ENCODE measurements around the gene PAX3. TPM values are rescaled to one million over a fixed set of nuclear protein-coding genes. Genes with fewer than 3 reads are reported as not detected.

Gene PAX3
- total RNA-seq, 2 donors from 2014 or later: not detected

- Histone ChIP-seq H3K4me1 (no peaks in the 10 kb centered on the region), H3K9me3 (no peaks in the 10 kb centered on the region), H3K4me3 (no peak overlapping the region), H3K27me3 (peaks cover 0 to 6% of the 10 kb centered on the region in 2 donors), H3K36me3 (replicated peaks in 1 of 2; ENCODE audit: insufficient read depth in 1 of 2, low read depth in 2 of 2) (no peaks in the 10 kb centered on the region), H3K27ac (no peak overlapping the region)
- DNase-seq (no peak), ATAC-seq (no peak)
- 48 to 56% methylated on average over 5 of the region's 5 CpGs for WGBS, 2 donors
- no peak for TF ChIP-seq POLR2A (IDR thresholded peaks at IDR 0.05)
- TF ChIP-seq CTCF (IDR thresholded peaks at IDR 0.05): no peak
- intact Hi-C loops (cut with DNase I): no loop called here
Observed at GRCh38 chr2:222271854-222272253, 26.9 kb downstream of the PAX3 start.

- peaks cover 0 to 6% of the 10 kb centered on the region in 2 donors for H3K27me3 ChIP-seq
Observed at GRCh38 chr2:222270396-222270795, 28.4 kb downstream of the PAX3 start.

DNA sequence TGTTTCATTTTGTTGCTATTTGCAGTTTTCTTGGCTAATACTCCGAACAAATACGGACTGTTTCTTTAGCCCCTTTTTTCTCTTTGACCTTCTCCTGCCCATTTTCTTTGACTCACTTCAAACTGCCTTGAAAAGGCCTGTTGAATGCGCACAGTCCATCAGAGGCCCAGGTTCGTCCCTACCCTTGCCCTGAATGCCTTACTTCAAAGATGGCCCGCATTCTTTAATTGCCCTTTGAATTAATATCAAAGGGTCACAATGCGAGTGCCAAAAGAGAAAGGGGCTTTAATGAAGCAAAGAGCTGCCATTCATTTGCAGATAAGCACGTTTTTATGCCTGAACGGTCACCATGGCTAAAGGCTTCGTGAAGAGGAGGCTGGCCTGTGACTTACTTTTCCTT, 29.7 kb downstream of the PAX3 start:
- TF ChIP-seq CTCF (IDR thresholded peaks at IDR 0.05) (no peak), POLR2A (IDR thresholded peaks at IDR 0.05) (no peak)
- intact Hi-C loops (cut with DNase I): no loop called here
- no peak overlapping the region for H3K4me3 ChIP-seq
- H3K9me3 ChIP-seq: no peaks in the 10 kb centered on the region
- ATAC-seq: no peak
- H3K36me3 ChIP-seq (replicated peaks in 1 of 2; ENCODE audit: insufficient read depth in 1 of 2, low read depth in 2 of 2): no peaks in the 10 kb centered on the region
- DNase-seq: no peak
- H3K27ac ChIP-seq: no peak overlapping the region
- no peaks in the 10 kb centered on the region for H3K4me1 ChIP-seq
- H3K27me3 ChIP-seq: peaks cover 0 to 6% of the 10 kb centered on the region in 2 donors
- WGBS, 2 donors: 15 to 26% methylated on average over 9 of the region's 9 CpGs

More at GRCh38 chr2:222270396-222270795, 28.4 kb downstream of the PAX3 start:
- DNase-seq (no peak), ATAC-seq (no peak)
- no peak overlapping the region for H3K4me3 ChIP-seq
- 56 to 80% methylated on average over 3 of the region's 3 CpGs for WGBS, 2 donors
- TF ChIP-seq POLR2A (IDR thresholded peaks at IDR 0.05) (no peak), CTCF (IDR thresholded peaks at IDR 0.05) (no peak)
- no peaks in the 10 kb centered on the region for H3K36me3 ChIP-seq (replicated peaks in 1 of 2; ENCODE audit: insufficient read depth in 1 of 2, low read depth in 2 of 2)
- no peaks in the 10 kb centered on the region for H3K9me3 ChIP-seq
- no peaks in the 10 kb centered on the region for H3K4me1 ChIP-seq
- H3K27ac ChIP-seq: no peak overlapping the region
- intact Hi-C loops (cut with DNase I): no loop called here

GRCh38 chr2:222268311-222268990, 30.3 kb downstream of the PAX3 start:
- ATAC-seq (no peak), DNase-seq (no peak)
- 23 to 26% methylated on average over 16 of the region's 16 CpGs for WGBS, 2 donors
- H3K4me3 ChIP-seq: no peak overlapping the region
- peaks cover 0 to 6% of the 10 kb centered on the region in 2 donors for H3K27me3 ChIP-seq
- no peaks in the 10 kb centered on the region for H3K4me1 ChIP-seq
- H3K27ac ChIP-seq: no peak overlapping the region
- TF ChIP-seq POLR2A (IDR thresholded peaks at IDR 0.05): no peak
- no peak for TF ChIP-seq CTCF (IDR thresholded peaks at IDR 0.05)
- H3K36me3 ChIP-seq (replicated peaks in 1 of 2; ENCODE audit: insufficient read depth in 1 of 2, low read depth in 2 of 2): no peaks in the 10 kb centered on the region
- intact Hi-C loops (cut with DNase I): no loop called here
- H3K9me3 ChIP-seq: no peaks in the 10 kb centered on the region

DNA sequence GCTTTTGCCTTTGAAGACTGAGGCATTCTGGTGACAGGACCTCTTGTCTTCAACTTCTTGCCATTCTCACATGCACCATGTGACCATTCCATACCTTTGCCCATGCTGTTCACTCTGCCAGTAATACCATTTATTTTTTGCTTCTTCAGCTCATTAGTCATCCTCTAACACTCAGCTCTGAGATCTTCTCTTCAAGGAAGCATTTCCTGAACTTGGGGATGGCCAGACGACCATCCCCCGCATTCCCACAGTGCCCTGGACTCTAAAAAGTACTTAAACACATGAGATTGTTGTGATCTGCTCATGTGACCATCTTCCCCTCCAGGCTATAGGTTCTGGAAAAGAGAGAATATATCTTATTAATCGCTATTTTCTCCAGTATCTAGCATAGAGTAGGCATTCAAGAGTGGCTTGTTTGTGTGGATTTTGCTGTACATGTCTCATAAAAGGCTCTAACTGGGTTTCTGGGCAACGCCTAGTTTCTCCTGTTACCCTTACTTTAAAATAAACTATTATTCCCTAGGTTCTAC, 33.9 kb downstream of the PAX3 start:
- Histone ChIP-seq H3K9me3 (no peaks in the 10 kb centered on the region), H3K27ac (no peak overlapping the region), H3K4me1 (no peaks in the 10 kb centered on the region), H3K27me3 (peaks cover 0 to 6% of the 10 kb centered on the region in 2 donors), H3K36me3 (replicated peaks in 1 of 2; ENCODE audit: insufficient read depth in 1 of 2, low read depth in 2 of 2) (no peaks in the 10 kb centered on the region), H3K4me3 (no peak overlapping the region)
- ATAC-seq (no peak), DNase-seq (no peak)
- no peak for TF ChIP-seq POLR2A (IDR thresholded peaks at IDR 0.05)
- TF ChIP-seq CTCF (IDR thresholded peaks at IDR 0.05): no peak
- intact Hi-C loops (cut with DNase I): no loop called here
- 43 to 52% methylated on average over 4 of the region's 4 CpGs for WGBS, 2 donors

All from body of pancreas (tissue), 4 donors.